ENCODE results near the gene GATA2.
A peak's percentile ranks its signal among the peaks of the same experiment; 100 is the strongest.

Gene GATA2

DNA sequence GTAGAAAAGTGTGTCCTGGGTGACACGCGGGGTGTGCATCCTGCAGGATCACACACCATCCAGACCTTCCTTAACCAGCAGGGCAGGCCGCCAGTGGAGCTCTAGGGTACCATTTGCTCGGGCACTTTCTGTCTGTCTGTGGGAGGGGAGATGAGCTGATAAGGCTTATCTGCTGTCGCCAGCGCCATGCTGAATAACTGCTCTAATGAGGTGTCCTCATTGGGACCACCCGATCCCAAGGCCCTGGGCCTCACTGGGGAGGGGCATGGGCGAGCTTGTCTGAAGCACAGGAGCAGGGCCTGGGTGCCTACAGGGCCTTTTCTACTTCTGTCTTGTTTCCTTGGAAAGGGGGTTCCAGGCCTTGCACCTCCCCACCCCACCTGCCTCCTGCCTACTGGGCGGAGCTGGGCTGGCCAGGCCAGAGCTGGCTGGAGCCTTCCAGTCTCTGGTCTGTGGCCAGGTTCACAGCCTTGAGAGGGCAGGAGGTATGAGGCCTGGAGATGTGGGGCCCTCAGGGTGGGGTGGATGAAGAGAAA is 2.5 kb upstream of the GATA2 start:
- Histone ChIP-seq H3K9me3 (no peaks in the 10 kb centered on the region), H3K4me1 (peaks cover 36% of the 10 kb centered on the region), H3K27me3 (no peaks in the 10 kb centered on the region), H3K36me3 (peaks cover 24% of the 10 kb centered on the region), H3K4me3 (ENCODE audit: low read depth, low read length) (peak overlapping the region; percentile 41)
- peak; percentile 86 for DNase-seq
- TF ChIP-seq, protein P1, sequence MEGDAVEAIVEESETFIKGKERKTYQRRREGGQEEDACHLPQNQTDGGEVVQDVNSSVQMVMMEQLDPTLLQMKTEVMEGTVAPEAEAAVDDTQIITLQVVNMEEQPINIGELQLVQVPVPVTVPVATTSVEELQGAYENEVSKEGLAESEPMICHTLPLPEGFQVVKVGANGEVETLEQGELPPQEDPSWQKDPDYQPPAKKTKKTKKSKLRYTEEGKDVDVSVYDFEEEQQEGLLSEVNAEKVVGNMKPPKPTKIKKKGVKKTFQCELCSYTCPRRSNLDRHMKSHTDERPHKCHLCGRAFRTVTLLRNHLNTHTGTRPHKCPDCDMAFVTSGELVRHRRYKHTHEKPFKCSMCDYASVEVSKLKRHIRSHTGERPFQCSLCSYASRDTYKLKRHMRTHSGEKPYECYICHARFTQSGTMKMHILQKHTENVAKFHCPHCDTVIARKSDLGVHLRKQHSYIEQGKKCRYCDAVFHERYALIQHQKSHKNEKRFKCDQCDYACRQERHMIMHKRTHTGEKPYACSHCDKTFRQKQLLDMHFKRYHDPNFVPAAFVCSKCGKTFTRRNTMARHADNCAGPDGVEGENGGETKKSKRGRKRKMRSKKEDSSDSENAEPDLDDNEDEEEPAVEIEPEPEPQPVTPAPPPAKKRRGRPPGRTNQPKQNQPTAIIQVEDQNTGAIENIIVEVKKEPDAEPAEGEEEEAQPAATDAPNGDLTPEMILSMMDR (IDR thresholded peaks at IDR 0.05; ENCODE audit: low read depth, low read length): no peak

DNA sequence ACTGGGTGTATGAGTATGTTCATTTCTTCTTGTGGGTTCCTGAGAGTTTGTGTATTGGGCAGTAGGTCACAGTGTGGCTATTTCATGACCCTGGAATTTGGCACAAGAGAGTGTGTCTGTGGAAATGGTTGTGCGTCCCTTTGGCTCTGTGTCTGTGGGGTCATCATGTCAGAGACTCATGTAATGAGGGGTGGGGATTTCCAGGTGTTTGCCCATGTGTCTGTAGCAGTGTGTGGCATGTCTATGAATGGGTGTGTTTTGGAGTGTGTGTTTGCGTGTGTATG is 1.3 kb upstream of the GATA2 start:
- DNase-seq: no peak
- TF ChIP-seq, protein P1 (IDR thresholded peaks at IDR 0.05; ENCODE audit: low read depth, low read length): no peak
- Histone ChIP-seq H3K27me3 (no peaks in the 10 kb centered on the region), H3K4me1 (peaks cover 36% of the 10 kb centered on the region), H3K4me3 (ENCODE audit: low read depth, low read length) (peak overlapping the region; percentile 77; the same call in 1 of the 2 replicates), H3K9me3 (no peaks in the 10 kb centered on the region), H3K36me3 (peaks cover 36% of the 10 kb centered on the region)

DNA sequence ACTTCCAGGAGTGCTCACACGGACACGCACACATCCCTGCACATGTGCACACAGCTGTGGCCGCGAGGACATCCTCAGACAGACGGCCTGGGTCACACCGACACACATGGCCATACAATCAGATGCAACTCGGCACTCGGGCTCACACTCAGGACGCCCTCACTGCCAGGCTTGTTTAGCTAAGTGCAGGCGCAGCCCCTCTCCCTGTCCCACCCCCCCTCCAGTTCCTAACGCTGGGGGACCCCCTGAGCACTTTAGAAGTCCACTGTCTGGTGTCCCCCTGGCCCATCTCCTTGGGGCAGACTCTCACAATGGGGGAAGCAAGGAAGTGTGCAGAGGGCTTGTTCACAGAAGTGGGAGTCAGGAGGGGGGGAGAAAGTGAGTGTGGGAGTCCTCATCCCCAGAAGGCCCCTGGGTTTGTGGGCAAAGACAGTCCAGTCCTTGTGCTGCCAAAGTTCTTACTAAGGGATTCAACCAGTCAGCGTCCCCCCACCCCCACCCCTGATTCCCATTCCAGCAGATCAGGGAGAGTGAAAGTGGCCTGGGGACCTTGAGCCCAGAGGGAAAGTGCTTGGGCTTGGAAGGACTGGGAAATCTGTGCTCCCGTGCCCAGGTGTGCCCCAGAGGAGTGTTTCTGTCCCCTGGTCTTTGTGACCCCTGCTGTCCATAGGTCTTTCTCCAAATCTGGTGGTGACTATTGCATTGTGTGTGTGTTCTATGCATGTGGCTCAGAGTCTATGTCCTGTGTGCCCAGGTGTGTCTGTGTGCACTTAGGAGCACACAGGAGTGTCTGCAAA is 767 bp upstream of the GATA2 start:
- Histone ChIP-seq H3K4me1 (peaks cover 36% of the 10 kb centered on the region), H3K27me3 (no peaks in the 10 kb centered on the region)
- no peak for DNase-seq

DNA sequence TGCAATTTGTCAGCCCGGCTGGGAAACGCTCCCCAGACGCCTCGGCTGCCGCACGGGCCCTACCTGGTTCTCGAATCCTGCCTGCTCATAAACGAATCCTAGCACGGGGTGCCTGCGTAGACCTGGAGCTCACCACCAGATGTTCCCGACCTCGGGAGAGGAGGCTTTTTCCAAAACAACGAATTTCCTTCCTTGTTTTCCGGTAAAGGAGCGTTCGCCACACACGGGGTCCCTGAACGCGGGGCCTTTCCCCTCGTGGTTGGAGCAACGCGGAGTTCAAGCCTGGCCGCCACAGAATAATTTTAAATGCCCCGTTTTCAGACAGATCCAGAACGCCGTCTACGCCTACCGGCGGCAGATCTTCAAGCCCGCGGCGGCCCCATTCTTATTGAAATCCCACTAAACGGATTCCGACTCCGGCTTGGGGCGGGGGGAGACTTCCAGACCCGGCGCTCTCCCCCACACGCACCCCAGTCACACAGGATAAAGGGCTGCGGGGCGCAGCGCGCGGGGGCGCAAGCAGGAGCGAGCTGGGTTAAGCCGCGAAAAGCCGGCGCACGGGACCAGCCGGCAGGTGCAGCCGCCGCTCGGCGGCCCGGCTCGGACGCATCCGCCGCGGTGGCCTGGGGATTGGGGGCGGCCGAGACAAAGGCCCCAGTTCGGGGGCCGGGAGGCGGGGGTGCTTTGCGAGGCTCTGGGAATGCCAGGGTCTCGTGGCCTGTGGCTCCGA is 895 bp downstream of the GATA2 start:
- peaks cover 58% of the 10 kb centered on the region for H3K36me3 ChIP-seq
- peaks cover 28% of the 10 kb centered on the region for H3K4me1 ChIP-seq
- DNase-seq: no peak
- no peaks in the 10 kb centered on the region for H3K27me3 ChIP-seq
- H3K4me3 ChIP-seq (ENCODE audit: low read depth, low read length): peak overlapping the region; percentile 77
- no peaks in the 10 kb centered on the region for H3K9me3 ChIP-seq
- TF ChIP-seq, protein P1 (IDR thresholded peaks at IDR 0.05; ENCODE audit: low read depth, low read length): no peak

More for the DNA sequence above, 767 bp upstream of the GATA2 start:
- Histone ChIP-seq H3K9me3 (no peaks in the 10 kb centered on the region), H3K4me3 (ENCODE audit: low read depth, low read length) (peak overlapping the region; percentile 77), H3K36me3 (peaks cover 42% of the 10 kb centered on the region)
- TF ChIP-seq, protein P1 (IDR thresholded peaks at IDR 0.05; ENCODE audit: low read depth, low read length): no peak

DNA sequence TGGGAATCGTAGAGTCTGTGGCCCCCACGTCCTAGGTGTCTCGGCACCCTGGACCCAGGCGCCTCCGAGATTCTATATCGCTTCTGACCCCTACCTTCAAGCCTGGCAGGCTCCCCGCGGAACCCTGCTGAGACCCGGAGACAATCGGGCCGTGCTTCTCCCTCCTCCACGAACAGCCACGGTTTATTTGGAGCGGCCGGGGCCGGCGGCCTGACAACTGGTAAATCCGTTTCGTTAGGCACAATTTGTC is 1.4 kb downstream of the GATA2 start:
- peaks cover 23% of the 10 kb centered on the region for H3K4me1 ChIP-seq

More for the DNA sequence above, 1.4 kb downstream of the GATA2 start:
- TF ChIP-seq, protein P1 (IDR thresholded peaks at IDR 0.05; ENCODE audit: low read depth, low read length): no peak
- Histone ChIP-seq H3K9me3 (no peaks in the 10 kb centered on the region), H3K4me3 (ENCODE audit: low read depth, low read length) (peak overlapping the region; percentile 77), H3K27me3 (no peaks in the 10 kb centered on the region), H3K36me3 (peaks cover 63% of the 10 kb centered on the region)
- no peak for DNase-seq
